22Rv1 (cell line): ENCODE results near the gene LRRN3.

Source experiments
- ZFX ChIP-seq: fragments of 450-650 bp; IDR thresholded peaks from 2 replicates; pipeline ENCODE4 v1.6.1; 2017; ENCODE audit warnings: antibody characterized with exemption, borderline replicate concordance
- TF ChIP-seq, protein P1 (sequence below): fragments of 450-650 bp; IDR thresholded peaks from 2 replicates; pipeline ENCODE4 v1.5.1; 2017; ENCODE audit warnings: mild to moderate bottlenecking

DNA sequence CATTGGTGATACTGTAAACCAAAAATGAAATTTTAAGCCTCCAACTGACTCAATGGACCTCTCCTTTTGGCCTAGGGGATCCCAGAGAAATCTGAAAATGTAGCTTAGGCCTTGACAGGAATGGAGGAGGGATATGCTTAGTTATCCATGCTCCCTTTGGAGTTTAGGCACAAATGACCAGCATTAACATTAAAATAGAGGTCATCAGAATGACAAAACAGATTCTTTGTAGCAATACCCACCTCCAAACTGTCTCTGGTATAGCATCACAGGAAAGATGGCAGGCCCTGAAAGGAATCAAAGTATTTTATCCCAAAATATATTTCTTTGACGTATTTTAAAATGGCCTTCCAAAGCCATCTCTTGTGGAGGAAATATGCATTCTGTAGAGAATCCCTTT is 39.1 kb upstream of the LRRN3 start:
- TF ChIP-seq, protein P1, sequence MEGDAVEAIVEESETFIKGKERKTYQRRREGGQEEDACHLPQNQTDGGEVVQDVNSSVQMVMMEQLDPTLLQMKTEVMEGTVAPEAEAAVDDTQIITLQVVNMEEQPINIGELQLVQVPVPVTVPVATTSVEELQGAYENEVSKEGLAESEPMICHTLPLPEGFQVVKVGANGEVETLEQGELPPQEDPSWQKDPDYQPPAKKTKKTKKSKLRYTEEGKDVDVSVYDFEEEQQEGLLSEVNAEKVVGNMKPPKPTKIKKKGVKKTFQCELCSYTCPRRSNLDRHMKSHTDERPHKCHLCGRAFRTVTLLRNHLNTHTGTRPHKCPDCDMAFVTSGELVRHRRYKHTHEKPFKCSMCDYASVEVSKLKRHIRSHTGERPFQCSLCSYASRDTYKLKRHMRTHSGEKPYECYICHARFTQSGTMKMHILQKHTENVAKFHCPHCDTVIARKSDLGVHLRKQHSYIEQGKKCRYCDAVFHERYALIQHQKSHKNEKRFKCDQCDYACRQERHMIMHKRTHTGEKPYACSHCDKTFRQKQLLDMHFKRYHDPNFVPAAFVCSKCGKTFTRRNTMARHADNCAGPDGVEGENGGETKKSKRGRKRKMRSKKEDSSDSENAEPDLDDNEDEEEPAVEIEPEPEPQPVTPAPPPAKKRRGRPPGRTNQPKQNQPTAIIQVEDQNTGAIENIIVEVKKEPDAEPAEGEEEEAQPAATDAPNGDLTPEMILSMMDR, result no peak
- no peak for TF ChIP-seq ZFX
